ENCODE measurements around the gene SAA2. TPM values are rescaled to one million over a fixed set of nuclear protein-coding genes. Genes with fewer than 3 reads are reported as not detected.
A peak's percentile ranks its signal among the peaks of the same experiment; 100 is the strongest.

Gene SAA2
- total RNA-seq, 1 donor, result 0.43 TPM

DNA sequence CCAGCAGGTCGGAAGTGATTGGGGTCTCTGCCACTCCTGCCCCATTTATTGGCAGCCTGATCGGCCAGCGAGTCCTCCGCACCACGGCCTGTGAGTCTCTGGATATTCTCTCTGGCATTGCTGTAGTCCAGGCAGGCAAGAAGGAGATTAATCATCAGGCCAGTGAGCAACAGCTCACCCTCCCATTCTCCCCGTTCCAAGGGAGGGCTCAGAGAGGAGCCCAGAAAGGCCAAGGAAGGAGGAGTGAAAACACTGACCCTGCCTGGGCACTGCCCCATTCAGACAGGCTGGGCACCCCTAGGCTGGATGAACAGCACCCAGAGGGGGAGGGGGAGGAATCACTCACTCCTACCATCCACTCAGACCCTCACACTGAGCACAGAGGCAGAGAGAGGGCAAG lies 3.1 kb downstream of the SAA2 start:
- no peak for DNase-seq (ENCODE audit: low read depth)
- TF ChIP-seq, protein P1, sequence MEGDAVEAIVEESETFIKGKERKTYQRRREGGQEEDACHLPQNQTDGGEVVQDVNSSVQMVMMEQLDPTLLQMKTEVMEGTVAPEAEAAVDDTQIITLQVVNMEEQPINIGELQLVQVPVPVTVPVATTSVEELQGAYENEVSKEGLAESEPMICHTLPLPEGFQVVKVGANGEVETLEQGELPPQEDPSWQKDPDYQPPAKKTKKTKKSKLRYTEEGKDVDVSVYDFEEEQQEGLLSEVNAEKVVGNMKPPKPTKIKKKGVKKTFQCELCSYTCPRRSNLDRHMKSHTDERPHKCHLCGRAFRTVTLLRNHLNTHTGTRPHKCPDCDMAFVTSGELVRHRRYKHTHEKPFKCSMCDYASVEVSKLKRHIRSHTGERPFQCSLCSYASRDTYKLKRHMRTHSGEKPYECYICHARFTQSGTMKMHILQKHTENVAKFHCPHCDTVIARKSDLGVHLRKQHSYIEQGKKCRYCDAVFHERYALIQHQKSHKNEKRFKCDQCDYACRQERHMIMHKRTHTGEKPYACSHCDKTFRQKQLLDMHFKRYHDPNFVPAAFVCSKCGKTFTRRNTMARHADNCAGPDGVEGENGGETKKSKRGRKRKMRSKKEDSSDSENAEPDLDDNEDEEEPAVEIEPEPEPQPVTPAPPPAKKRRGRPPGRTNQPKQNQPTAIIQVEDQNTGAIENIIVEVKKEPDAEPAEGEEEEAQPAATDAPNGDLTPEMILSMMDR (IDR thresholded peaks at IDR 0.05; ENCODE audit: insufficient read depth, low read depth, low read length), result no peak
- H3K4me3 ChIP-seq (ENCODE audit: low read depth, low read length), result no peak overlapping the region

DNA sequence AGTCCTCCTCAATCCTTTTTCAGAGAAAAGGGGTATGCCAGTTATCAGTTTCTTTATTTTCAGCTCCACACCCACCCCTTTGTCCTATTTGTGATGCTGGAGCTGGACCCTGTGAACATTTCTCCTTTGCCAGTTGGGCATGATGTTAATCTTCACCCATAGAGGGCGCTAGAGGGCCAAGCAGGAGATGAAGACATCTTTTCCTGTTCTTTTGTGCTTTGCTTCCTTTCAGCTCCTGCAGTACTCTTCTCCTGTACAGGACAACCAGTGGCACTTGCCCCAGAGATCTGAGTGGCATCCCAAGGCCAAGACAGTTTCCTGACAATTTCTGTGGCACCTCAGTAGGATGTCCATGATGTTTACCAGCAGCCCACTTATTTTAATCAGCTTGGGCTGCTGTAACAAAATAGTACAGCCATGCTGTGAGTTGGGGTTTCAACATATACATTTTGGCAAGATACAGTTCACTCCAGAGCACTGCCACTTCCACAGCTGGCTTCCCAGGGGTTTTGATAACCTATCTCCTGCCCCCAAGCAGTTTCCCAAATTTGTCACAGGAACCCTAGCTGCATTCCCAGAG lies 4.6 kb downstream of the SAA2 start:
- peak; percentile 81 for DNase-seq (ENCODE audit: low read depth)
- TF ChIP-seq, protein P1 (IDR thresholded peaks at IDR 0.05; ENCODE audit: insufficient read depth, low read depth, low read length), result peak; percentile 87
- H3K4me3 ChIP-seq (ENCODE audit: low read depth, low read length), result no peak overlapping the region

DNA sequence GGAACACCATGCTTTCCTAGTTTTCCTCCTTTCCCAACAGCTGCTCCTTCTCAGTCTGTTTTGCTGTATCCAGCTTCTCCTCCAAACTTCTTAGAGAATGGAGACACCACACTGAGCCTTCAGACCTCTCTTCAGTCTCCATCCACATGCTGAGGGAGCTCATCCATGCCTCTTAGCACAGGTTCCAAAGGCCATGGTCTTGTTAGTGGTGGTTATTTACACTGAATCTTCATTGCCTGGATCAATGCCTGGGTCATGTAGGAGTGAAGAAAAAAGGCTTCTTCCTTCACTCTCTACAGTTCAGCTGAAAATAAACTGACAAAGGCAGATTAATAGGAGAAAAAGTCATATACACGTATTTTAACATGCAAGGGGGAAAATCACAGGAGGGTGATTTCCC lies 8.8 kb downstream of the SAA2 start:
- TF ChIP-seq, protein P1 (IDR thresholded peaks at IDR 0.05; ENCODE audit: insufficient read depth, low read depth, low read length), result no peak

DNA sequence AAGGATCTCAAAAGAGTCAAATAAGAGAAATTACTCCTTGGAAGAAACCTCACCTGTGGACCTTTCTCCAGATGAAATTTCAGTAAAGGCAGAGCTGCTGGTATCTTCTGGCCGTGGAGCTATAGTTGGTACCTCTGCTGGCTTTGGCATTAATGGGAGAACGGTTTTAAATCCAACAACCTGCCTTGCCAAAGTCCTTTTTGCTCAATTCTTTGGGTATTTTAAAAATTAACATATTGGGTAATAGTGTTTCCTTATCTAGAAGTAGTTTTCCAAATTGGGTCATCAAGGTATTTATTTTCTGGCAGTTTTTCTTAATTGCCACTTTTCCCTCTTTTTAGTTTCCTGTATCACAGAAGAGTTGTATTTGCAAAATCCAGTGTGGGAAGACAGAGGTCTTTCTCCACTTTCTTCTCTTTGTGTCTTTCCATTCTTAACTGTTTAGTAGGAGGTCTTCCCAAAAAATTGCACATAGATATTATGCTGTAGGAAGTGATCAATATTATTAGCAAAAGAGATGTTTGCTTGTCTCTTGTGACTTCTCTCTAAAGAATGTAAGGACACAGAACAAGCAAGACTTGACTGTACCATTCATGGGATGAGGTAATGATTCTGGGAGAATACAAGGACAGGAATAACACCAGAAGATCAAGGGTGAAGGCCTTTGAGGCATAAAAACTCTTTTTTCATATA lies 11.7 kb downstream of the SAA2 start, which contains the start of gene SAA4:
Gene SAA4, minus strand, starts transcription at position 139 of the 693 bp plus-strand sequence. CDS start 876 bp downstream, outside the sequence.
- no peak for DNase-seq (ENCODE audit: low read depth)
- no peak within 1 kb of the TSS for H3K4me3 ChIP-seq (ENCODE audit: low read depth, low read length)
- TF ChIP-seq, protein P1 (IDR thresholded peaks at IDR 0.05; ENCODE audit: insufficient read depth, low read depth, low read length), result no peak

More for the DNA sequence above, 8.8 kb downstream of the SAA2 start:
- no peak overlapping the region for H3K4me3 ChIP-seq (ENCODE audit: low read depth, low read length)
- DNase-seq (ENCODE audit: low read depth), result no peak

DNA sequence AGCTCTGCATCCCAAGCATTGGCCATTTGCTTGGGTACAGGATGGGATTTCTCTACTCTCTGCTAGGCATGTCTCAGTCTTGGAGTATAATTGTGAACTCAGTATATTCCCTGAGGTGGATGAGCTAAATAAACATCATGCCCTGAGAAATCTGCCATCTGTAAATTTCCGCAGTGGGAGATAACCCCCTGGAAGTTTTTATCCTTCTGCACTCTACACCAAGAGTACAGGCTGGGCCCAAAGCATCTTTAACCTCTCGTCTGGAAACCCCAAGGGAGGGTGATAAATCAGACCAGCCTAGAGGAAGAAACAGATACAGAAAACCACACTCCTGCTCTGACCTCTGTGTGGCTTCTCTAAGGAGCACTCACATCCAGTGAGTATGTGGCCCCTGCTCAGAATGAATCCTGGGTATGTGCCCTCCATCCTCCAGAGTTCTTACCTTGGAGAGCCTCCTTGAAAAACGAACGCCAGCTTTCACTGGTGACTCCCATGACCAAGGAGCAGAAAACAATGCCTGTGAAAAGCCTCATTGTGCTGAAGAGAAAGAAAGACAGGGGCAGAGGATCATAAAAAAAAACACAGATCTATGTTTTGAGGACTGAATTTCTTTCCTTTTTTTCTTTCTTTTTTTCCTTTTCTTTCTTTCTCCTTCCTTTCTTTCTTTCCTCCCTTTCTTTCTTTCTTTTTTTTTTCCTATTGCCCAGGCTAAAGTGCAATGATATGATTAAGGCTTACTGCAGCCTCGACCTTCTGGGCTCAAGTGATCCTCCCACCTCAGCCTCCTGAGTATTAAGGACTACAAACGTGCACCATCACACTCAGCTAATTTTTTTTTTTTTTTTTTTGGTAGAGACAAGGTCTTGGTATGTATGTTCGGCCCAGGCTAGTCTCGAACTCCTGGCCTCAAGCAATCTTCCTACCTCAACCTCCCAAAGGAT lies 12.8 kb downstream of the SAA2 start:
- H3K4me3 ChIP-seq (ENCODE audit: low read depth, low read length), result no peak overlapping the region
- TF ChIP-seq, protein P1 (IDR thresholded peaks at IDR 0.05; ENCODE audit: insufficient read depth, low read depth, low read length), result no peak
- no peak for DNase-seq (ENCODE audit: low read depth)

DNA sequence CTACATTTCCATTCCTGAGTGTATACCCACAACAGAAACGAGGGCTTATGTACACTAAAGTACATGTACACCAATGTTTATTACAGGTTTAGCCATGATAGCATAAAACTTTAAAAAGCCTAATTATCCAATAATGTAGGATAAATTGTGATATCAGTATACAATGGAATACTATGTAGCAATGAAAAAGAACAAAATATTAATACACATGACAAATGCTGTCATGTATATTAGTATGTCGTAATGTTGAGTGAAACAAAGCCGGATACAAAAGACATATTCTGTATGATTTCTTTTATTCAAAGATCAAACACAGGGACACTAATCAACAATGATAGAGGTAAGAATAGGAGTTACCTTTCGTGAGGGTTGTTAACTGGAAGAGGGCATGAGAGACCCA lies 14.6 kb downstream of the SAA2 start:
- TF ChIP-seq, protein P1 (IDR thresholded peaks at IDR 0.05; ENCODE audit: insufficient read depth, low read depth, low read length), result no peak
- no peak overlapping the region for H3K4me3 ChIP-seq (ENCODE audit: low read depth, low read length)
- no peak for DNase-seq (ENCODE audit: low read depth)
